ENCODE measurements around the gene FAM163B. TPM values are rescaled to one million over a fixed set of nuclear protein-coding genes. Genes with fewer than 3 reads are reported as not detected.

Gene FAM163B
- total RNA-seq, 4 donors from 2014 or later: not detected

DNA sequence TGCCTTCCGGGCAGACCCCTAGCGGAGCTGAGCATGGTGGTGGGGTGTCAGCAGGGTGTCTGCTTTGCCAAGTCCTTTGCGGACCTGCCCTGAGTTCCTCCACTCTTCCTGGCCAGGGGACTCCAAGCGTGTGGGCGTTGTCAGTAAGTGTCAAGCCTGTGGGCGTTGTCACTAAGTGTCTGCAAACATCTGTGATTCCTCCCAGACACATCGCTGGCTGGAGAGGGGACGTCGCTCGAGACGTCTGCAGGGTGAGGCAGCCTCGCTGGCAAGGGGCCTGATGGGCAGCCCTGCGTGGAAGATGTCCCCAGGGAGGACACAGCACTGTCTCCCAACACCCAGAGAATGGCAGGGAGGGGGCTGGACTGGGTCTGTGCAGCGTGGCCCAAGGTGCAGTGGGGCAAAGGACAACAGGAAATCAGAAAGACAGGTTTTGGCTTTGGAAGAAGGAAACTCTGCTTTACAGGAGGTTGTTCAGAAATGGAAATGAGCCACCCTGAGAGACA lies 45.8 kb downstream of the FAM163B start:
- H3K27me3 ChIP-seq: no peaks in the 10 kb centered on the region
- intact Hi-C loops (cut with DNase I): no loop called here
- 26 to 28% methylated on average over 14 of the region's 14 CpGs for WGBS, 2 donors
- H3K27ac ChIP-seq: peak overlapping the region in 2 of 3 donors; percentile 30 to 47
- no peak for TF ChIP-seq POLR2A (IDR thresholded peaks at IDR 0.05)
- TF ChIP-seq, protein P1, sequence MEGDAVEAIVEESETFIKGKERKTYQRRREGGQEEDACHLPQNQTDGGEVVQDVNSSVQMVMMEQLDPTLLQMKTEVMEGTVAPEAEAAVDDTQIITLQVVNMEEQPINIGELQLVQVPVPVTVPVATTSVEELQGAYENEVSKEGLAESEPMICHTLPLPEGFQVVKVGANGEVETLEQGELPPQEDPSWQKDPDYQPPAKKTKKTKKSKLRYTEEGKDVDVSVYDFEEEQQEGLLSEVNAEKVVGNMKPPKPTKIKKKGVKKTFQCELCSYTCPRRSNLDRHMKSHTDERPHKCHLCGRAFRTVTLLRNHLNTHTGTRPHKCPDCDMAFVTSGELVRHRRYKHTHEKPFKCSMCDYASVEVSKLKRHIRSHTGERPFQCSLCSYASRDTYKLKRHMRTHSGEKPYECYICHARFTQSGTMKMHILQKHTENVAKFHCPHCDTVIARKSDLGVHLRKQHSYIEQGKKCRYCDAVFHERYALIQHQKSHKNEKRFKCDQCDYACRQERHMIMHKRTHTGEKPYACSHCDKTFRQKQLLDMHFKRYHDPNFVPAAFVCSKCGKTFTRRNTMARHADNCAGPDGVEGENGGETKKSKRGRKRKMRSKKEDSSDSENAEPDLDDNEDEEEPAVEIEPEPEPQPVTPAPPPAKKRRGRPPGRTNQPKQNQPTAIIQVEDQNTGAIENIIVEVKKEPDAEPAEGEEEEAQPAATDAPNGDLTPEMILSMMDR (IDR thresholded peaks at IDR 0.05): no peak
- peak; percentile 17 to 22 for DNase-seq
- H3K9me3 ChIP-seq: no peaks in the 10 kb centered on the region
- no peaks in the 10 kb centered on the region for H3K36me3 ChIP-seq
- H3K4me3 ChIP-seq (replicated peaks in 1 of 3): no peak overlapping the region
- H3K4me1 ChIP-seq: peaks cover 18 to 33% of the 10 kb centered on the region in 2 donors

DNA sequence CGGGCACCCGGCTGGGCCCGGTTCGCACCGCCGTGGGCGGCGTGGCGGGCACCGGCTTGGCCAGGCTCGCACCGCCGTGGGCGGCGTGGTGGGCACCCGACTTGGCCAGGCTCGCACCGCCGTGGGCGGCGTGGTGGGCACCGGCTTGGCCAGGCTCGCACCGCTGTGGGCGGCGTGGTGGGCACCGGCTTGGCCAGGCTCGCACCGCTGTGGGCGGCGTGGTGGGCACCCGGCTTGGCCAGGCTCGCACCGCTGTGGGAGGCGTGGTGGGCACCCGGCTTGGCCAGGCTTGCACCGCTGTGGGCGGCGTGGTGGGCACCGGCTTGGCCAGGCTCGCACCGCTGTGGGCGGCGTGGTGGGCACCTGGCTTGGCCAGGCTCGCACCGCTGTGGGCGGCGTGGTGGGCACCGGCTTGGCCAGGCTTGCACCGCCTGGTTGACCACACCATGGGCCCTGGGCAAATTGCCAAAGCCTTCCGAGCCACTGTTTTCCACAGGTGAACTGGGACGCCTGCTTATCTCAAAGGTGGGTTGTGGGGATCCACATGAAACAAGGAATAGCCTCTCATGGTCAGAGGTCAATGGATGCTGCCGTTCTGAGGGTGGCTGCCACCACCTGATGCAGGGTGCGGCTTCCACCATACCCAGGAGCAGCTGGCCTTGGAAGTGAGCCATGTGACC lies 46.4 kb downstream of the FAM163B start:
- H3K36me3 ChIP-seq: no peaks in the 10 kb centered on the region
- H3K4me1 ChIP-seq: peaks cover 18 to 38% of the 10 kb centered on the region in 2 donors
- no peak overlapping the region for H3K4me3 ChIP-seq (replicated peaks in 1 of 3)
- intact Hi-C loops (cut with DNase I): no loop called here
- TF ChIP-seq, protein P1 (IDR thresholded peaks at IDR 0.05): no peak
- TF ChIP-seq POLR2A (IDR thresholded peaks at IDR 0.05): no peak
- peak; percentile 51 to 58 for DNase-seq
- H3K27ac ChIP-seq: no peak overlapping the region
- H3K9me3 ChIP-seq: no peaks in the 10 kb centered on the region
- whole genome bisulfite sequencing, 2 donors: 58 to 75% methylated on average over 8 to 11 of the region's 54 CpGs
- no peaks in the 10 kb centered on the region for H3K27me3 ChIP-seq

DNA sequence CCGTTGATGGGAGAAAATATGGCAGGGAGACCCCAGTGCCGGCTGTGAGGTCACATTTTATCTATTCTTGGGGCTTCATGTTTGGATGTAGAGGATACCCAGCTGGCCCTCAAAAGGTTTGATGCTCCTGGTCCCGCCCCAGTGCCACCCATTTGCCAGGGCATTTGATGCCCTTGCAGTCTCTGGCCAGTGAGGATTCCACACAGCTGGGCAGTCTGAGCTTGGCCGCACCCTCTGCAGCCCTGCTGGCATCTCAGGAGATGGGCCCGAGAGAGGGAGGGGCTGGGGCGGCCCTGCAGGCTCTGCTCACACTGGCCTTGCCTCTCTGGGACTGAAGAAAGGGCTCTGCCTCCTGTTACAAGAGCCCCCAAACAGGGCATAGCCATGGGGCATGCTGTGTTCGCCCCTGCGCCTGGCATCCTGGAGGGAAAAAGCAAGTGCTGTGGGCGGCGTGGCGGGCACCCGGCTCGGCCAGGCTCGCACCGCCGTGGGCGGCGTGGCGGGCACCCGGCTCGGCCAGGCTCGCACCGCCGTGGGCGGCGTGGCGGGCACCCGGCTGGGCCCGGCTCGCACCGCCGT lies 47.1 kb downstream of the FAM163B start:
- no peak for TF ChIP-seq POLR2A (IDR thresholded peaks at IDR 0.05)
- TF ChIP-seq, protein P1 (IDR thresholded peaks at IDR 0.05): no peak
- intact Hi-C loops (cut with DNase I): no loop called here
- H3K4me1 ChIP-seq: peaks cover 18 to 45% of the 10 kb centered on the region in 2 donors
- H3K27ac ChIP-seq: no peak overlapping the region
- H3K4me3 ChIP-seq (replicated peaks in 1 of 3): no peak overlapping the region
- no peaks in the 10 kb centered on the region for H3K36me3 ChIP-seq
- H3K9me3 ChIP-seq: no peaks in the 10 kb centered on the region
- H3K27me3 ChIP-seq: no peaks in the 10 kb centered on the region
- DNase-seq: no peak
- 83 to 97% methylated on average over 3 to 16 of the region's 32 CpGs for WGBS, 2 donors

DNA sequence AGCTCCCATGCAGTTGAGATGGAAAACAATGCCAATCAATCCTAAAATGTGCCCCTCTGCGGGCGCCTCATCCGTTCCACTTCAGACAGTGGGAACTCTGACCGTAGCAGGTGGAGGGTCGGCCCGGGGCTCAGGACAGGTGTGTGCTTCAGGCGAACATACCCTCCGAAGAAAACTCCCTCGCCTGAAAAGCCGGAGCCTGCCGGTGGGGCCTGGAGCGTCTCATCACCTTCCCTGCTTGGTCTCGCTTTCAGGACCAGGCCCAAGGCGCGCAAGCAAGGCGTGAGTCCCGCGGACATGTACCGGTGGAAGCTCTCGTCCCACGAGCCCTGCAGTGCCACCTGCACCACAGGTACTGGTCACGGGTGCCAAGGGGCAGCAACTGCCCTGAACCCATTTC lies 48.2 kb downstream of the FAM163B start:
- TF ChIP-seq, protein P1 (IDR thresholded peaks at IDR 0.05): no peak
- TF ChIP-seq POLR2A (IDR thresholded peaks at IDR 0.05): no peak
- H3K27me3 ChIP-seq: no peaks in the 10 kb centered on the region
- WGBS, 2 donors: 98 to 99% methylated on average over 22 of the region's 22 CpGs
- intact Hi-C loops (cut with DNase I): no loop called here
- DNase-seq: no peak
- H3K4me3 ChIP-seq (replicated peaks in 1 of 3): no peak overlapping the region
- no peaks in the 10 kb centered on the region for H3K36me3 ChIP-seq
- H3K4me1 ChIP-seq: peaks cover 18 to 45% of the 10 kb centered on the region in 2 donors
- no peak overlapping the region for H3K27ac ChIP-seq
- H3K9me3 ChIP-seq: no peaks in the 10 kb centered on the region

DNA sequence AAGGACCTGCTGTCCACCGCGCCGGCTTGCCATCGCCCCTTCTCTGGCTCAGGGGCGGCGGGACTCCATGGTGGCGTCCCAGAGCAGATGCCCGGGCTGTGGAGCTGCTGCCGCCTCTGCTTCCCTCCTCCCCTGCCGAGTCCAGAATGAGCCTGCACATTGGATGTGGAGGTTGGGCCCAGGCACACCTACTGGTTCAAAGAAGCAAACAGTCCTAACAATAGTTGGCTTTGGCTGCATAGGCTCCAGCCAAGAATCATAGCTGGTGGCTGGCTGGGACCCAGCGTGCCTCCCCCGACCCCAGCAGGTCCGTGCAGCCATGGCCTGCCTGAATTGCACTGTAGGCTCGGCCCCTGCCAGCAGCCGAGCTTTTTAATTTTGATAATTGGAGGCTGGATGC lies 48.9 kb downstream of the FAM163B start:
- no peak overlapping the region for H3K27ac ChIP-seq
- H3K27me3 ChIP-seq: no peaks in the 10 kb centered on the region
- H3K4me1 ChIP-seq: peaks cover 18 to 45% of the 10 kb centered on the region in 2 donors
- H3K4me3 ChIP-seq (replicated peaks in 1 of 3): no peak overlapping the region
- no peaks in the 10 kb centered on the region for H3K9me3 ChIP-seq
- peak; percentile 35 to 50 for DNase-seq
- intact Hi-C loops (cut with DNase I): no loop called here
- no peaks in the 10 kb centered on the region for H3K36me3 ChIP-seq
- WGBS, 2 donors: 27 to 73% methylated on average over 5 to 12 of the region's 15 CpGs
- TF ChIP-seq, protein P1 (IDR thresholded peaks at IDR 0.05): peak in 1 of 6 experiments; percentile 19
- TF ChIP-seq POLR2A (IDR thresholded peaks at IDR 0.05): no peak

All from thyroid gland (tissue), 4 donors.